Measurements from ENCODE around the gene POLR1E. TPM values are rescaled to one million over a fixed set of nuclear protein-coding genes. Genes with fewer than 3 reads are reported as not detected.
"Not testable (repeated sequence)": the region's sequence is repeated elsewhere in the genome, so short reads cannot be mapped to it uniquely, and the experiment has no call there.

POLR1E gene
- total RNA-seq, 1 experiment from 2014 or later = 45.8 TPM

- Histone ChIP-seq H4K20me1 (ENCODE audit: control insufficient read depth, insufficient read depth, insufficient read length) (no peaks in the 10 kb centered on the region), H3K27ac (ENCODE audit: insufficient read length, low read depth, low read length) (no peak overlapping the region), H3K4ac (ENCODE audit: low read depth, low read length) (no peak overlapping the region), H3K56ac (ENCODE audit: insufficient read length, low read depth, low read length) (no peak overlapping the region), H3K14ac (ENCODE audit: insufficient read depth, low read length) (no peak overlapping the region), H3K79me1 (ENCODE audit: insufficient read depth, low read depth, low read length, poor library complexity, severe bottlenecking) (no peaks in the 10 kb centered on the region), H3K9me3 (ENCODE audit: control insufficient read depth, low read depth, low read length) (no peaks in the 10 kb centered on the region), H3K23ac (ENCODE audit: insufficient read length, low read depth, low read length) (no peak overlapping the region), H4K8ac (replicated peaks; ENCODE audit: insufficient read length, low read depth, low read length) (no peak overlapping the region), H2AK5ac (ENCODE audit: insufficient read length, low read length) (no peak overlapping the region), H3K9ac (ENCODE audit: extremely low read depth, insufficient read length, low read length) (no peak overlapping the region), H2BK20ac (ENCODE audit: low read depth, low read length, poor library complexity, severe bottlenecking) (no peak overlapping the region), H3K18ac (ENCODE audit: insufficient read length, low read depth, low read length) (no peak overlapping the region), H2BK120ac (ENCODE audit: low read depth, low read length, poor library complexity, severe bottlenecking) (no peak overlapping the region), H3K4me2 (ENCODE audit: insufficient read depth, insufficient read length, low read length) (no peak overlapping the region), H4K91ac (ENCODE audit: insufficient read length, low read depth, low read length) (no peak overlapping the region), H3K27me3 (ENCODE audit: insufficient read depth, low read length) (no peaks in the 10 kb centered on the region), H4K5ac (ENCODE audit: insufficient read length, low read depth, low read length) (no peak overlapping the region), H2AFZ (ENCODE audit: low read length) (no peak overlapping the region), H2BK5ac (ENCODE audit: insufficient read length, low read length) (no peak overlapping the region), H2BK12ac (ENCODE audit: insufficient read length, low read depth, low read length) (no peak overlapping the region), H3K4me1 (ENCODE audit: insufficient read depth, low read length) (no peaks in the 10 kb centered on the region), H2BK15ac (ENCODE audit: low read depth, low read length) (no peak overlapping the region), H3T11ph (ENCODE audit: low read length) (no peak overlapping the region), H3K79me2 (ENCODE audit: insufficient read depth, low read length) (no peaks in the 10 kb centered on the region), H3K23me2 (ENCODE audit: insufficient read length, low read depth, low read length, poor library complexity, severe bottlenecking) (no peaks in the 10 kb centered on the region)
- Mint-ChIP-seq H3K4me3 (no peak overlapping the region), H3K27me3 (ENCODE audit: low read depth) (no peaks in the 10 kb centered on the region; the same call in 1 of the 2 replicates), H3K4me1 (0 out of 4 replicates have a peak, but pooled peaks cover 2% of the 10 kb centered on the region in 2 experiments), H3K36me3 (ENCODE audit: insufficient read depth in 1 of 3, low read depth in 3 of 3) (peaks cover 9 to 41% (median 13%) of the 10 kb centered on the region in 3 experiments; a peak in 6 of 7 replicates), H3K9me3 (no peaks in the 10 kb centered on the region; a peak in 1 of 5 replicates), H3K27ac (no peak overlapping the region)
- no peak for DNase-seq
- no peak for TF ChIP-seq CTCF (conservative IDR thresholded peaks at IDR 0.05)
- WGBS (ENCODE audit: extremely low coverage, insufficient read length, low lambda C conversion rate) = no CpG with 5 or more reads among the region's 7 CpGs
These were observed 23.8 kb downstream of the POLR1E start for GRCh38 chr9:37509536-37509935.

- H4K5ac ChIP-seq (ENCODE audit: insufficient read length, low read depth, low read length); H3T11ph ChIP-seq (ENCODE audit: low read length); H2BK120ac ChIP-seq (ENCODE audit: low read depth, low read length, poor library complexity, severe bottlenecking); H2BK15ac ChIP-seq (ENCODE audit: low read depth, low read length); H3K27me3 Mint-ChIP-seq (ENCODE audit: low read depth); H2BK5ac ChIP-seq (ENCODE audit: insufficient read length, low read length); H4K91ac ChIP-seq (ENCODE audit: insufficient read length, low read depth, low read length); H3K4ac ChIP-seq (ENCODE audit: low read depth, low read length); H3K9me3 Mint-ChIP-seq; H3K56ac ChIP-seq (ENCODE audit: insufficient read length, low read depth, low read length); H3K14ac ChIP-seq (ENCODE audit: insufficient read depth, low read length); H3K9ac ChIP-seq (ENCODE audit: extremely low read depth, insufficient read length, low read length); H2BK12ac ChIP-seq (ENCODE audit: insufficient read length, low read depth, low read length); H3K9me3 ChIP-seq (ENCODE audit: control insufficient read depth, low read depth, low read length); H3K27ac ChIP-seq (ENCODE audit: insufficient read length, low read depth, low read length); H3K79me1 ChIP-seq (ENCODE audit: insufficient read depth, low read depth, low read length, poor library complexity, severe bottlenecking); H2AFZ ChIP-seq (ENCODE audit: low read length); H3K23me2 ChIP-seq (ENCODE audit: insufficient read length, low read depth, low read length, poor library complexity, severe bottlenecking); H3K18ac ChIP-seq (ENCODE audit: insufficient read length, low read depth, low read length); H3K23ac ChIP-seq (ENCODE audit: insufficient read length, low read depth, low read length); H3K27ac Mint-ChIP-seq; H3K79me2 ChIP-seq (ENCODE audit: insufficient read depth, low read length); H3K4me3 Mint-ChIP-seq; H4K8ac ChIP-seq (replicated peaks; ENCODE audit: insufficient read length, low read depth, low read length); DNase-seq; H2BK20ac ChIP-seq (ENCODE audit: low read depth, low read length, poor library complexity, severe bottlenecking); H3K4me2 ChIP-seq (ENCODE audit: insufficient read depth, insufficient read length, low read length); H2AK5ac ChIP-seq (ENCODE audit: insufficient read length, low read length); H3K27me3 ChIP-seq (ENCODE audit: insufficient read depth, low read length); H4K20me1 ChIP-seq (ENCODE audit: control insufficient read depth, insufficient read depth, insufficient read length); H3K4me1 ChIP-seq (ENCODE audit: insufficient read depth, low read length); H3K4me1 Mint-ChIP-seq: not testable (repeated sequence)
- peaks cover 9 to 35% (median 13%) of the 10 kb centered on the region in 3 experiments; a peak in 6 of 7 replicates for H3K36me3 Mint-ChIP-seq (ENCODE audit: insufficient read depth in 1 of 3, low read depth in 3 of 3)
- no CpG with 5 or more reads among the region's 5 CpGs for WGBS (ENCODE audit: extremely low coverage, insufficient read length, low lambda C conversion rate)
These were observed 24.3 kb downstream of the POLR1E start for GRCh38 chr9:37510053-37510452.
